Measurements from ENCODE around the gene GJA9.
"Not testable (repeated sequence)": the region's sequence is repeated elsewhere in the genome, so short reads cannot be mapped to it uniquely, and the experiment has no call there.

GJA9 gene

DNA sequence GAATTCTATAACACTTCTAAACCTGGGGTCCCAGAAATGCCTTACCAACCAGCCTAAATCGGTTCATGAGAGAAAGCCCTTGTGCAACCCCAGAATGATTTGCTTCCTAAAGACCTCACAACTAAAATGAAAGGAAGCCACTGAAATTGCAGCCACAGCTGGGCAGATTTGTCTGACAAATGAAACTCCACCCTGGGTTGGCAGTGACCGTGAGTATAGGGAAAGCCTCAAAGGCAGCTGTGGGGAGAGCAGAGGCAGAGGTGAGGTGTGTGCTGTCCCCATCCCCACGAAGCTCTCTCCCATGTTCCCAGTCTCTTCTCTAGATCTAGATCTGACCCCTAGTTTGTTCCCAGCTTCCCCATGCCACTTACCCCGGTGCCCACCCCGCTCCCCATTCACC is 37.2 kb upstream of the GJA9 start:
- TF ChIP-seq, protein P1, sequence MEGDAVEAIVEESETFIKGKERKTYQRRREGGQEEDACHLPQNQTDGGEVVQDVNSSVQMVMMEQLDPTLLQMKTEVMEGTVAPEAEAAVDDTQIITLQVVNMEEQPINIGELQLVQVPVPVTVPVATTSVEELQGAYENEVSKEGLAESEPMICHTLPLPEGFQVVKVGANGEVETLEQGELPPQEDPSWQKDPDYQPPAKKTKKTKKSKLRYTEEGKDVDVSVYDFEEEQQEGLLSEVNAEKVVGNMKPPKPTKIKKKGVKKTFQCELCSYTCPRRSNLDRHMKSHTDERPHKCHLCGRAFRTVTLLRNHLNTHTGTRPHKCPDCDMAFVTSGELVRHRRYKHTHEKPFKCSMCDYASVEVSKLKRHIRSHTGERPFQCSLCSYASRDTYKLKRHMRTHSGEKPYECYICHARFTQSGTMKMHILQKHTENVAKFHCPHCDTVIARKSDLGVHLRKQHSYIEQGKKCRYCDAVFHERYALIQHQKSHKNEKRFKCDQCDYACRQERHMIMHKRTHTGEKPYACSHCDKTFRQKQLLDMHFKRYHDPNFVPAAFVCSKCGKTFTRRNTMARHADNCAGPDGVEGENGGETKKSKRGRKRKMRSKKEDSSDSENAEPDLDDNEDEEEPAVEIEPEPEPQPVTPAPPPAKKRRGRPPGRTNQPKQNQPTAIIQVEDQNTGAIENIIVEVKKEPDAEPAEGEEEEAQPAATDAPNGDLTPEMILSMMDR (conservative IDR thresholded peaks at IDR 0.05; ENCODE audit: control insufficient read depth, insufficient read depth, low read depth, low read length): no peak
- DNase-seq (ENCODE audit: low read depth): no peak
- H3K4me3 ChIP-seq (ENCODE audit: control insufficient read depth, low read depth, low read length): no peak overlapping the region

DNA sequence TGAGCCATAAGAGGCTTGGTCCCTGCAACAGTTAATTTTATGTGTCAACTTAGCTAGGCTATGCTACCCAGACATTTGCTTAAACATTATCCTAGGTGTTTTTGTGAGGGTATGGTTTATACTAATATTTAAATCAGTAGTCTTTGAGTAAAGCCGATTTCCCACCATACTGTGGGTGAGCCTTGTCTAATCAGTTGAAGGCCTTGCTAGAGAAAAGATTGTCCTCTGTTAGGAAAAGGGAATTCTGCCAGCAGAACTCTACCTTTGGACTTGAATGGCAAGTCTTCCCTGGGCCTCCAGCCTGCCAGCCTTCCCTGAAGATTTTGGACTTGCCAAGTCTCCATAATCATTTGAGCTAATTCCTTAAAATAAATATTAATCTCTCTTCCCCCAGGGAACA is 36.4 kb upstream of the GJA9 start:
- no peak overlapping the region for H3K4me3 ChIP-seq (ENCODE audit: control insufficient read depth, low read depth, low read length)
- TF ChIP-seq, protein P1 (conservative IDR thresholded peaks at IDR 0.05; ENCODE audit: control insufficient read depth, insufficient read depth, low read depth, low read length): no peak
- no peak for DNase-seq (ENCODE audit: low read depth)

DNA sequence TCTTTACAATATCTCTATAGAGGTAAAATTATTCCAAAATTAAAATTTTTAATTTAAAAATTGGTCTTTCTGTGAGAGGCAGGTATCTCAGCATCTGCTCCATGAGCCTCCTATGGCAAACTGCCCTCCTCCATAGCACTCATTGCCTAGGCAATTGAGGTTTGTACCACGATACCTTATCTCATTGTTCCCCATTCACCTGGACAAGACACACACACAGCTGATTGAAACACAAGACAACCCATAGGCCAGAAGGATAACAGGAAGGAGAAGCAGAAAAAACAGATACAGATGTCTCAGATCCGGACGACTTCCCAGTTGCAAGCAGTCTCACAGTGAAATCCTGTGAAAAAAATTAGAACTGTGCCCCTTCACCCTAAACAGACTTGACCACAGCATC is 36.0 kb upstream of the GJA9 start:
- TF ChIP-seq, protein P1 (conservative IDR thresholded peaks at IDR 0.05; ENCODE audit: control insufficient read depth, insufficient read depth, low read depth, low read length): no peak
- no peak for DNase-seq (ENCODE audit: low read depth)
- H3K4me3 ChIP-seq (ENCODE audit: control insufficient read depth, low read depth, low read length): no peak overlapping the region

DNA sequence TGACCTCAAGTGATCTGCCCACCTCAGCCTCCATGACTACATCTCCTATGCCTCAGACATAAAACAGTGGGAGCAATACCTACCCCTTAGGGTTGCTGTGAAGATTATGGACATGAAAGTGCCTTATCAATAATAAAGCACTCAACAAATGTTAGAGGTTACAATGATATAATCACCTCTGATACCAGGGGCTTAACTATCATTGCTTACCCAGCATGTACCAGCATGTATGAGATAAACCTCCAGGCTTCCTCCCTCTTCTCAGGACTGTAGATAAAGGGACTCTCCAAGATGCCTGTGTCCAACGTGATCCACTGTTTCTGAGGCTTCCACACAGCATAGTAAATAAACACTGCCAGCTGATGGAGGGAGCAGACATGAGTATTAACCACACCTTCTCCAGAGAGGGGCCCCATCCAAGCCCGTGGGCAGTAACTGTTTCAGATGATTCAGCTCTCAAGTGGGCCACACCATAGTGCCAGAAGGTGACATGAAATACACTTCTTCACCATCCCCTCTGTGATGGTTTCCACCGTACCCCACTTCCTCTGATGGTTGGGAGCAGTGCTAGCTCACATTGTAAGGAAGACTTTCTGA is 34.1 kb upstream of the GJA9 start:
- TF ChIP-seq, protein P1 (conservative IDR thresholded peaks at IDR 0.05; ENCODE audit: control insufficient read depth, insufficient read depth, low read depth, low read length): no peak
- DNase-seq (ENCODE audit: low read depth): no peak
- no peak overlapping the region for H3K4me3 ChIP-seq (ENCODE audit: control insufficient read depth, low read depth, low read length)

DNA sequence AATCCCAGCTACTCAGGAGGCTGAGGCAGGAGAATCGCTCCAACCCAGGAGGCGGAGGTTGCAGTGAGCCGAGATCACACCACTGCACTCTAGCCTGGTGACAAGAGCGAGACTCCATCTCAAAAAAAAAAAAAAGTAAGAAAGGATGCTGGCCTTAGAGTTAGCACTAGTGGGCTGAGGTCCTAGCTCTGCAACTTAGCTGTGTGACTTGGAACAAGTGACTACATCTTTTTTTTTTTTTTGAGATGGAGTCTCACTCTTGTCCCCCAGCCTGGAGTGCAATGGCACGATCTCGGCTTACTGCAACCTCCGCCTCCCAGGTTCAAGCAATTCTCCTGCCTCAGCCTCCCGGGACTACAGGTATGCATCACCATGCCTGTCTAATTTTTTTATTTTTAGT is 33.5 kb upstream of the GJA9 start:
- not testable (repeated sequence) for H3K4me3 ChIP-seq (ENCODE audit: control insufficient read depth, low read depth, low read length); DNase-seq (ENCODE audit: low read depth)

DNA sequence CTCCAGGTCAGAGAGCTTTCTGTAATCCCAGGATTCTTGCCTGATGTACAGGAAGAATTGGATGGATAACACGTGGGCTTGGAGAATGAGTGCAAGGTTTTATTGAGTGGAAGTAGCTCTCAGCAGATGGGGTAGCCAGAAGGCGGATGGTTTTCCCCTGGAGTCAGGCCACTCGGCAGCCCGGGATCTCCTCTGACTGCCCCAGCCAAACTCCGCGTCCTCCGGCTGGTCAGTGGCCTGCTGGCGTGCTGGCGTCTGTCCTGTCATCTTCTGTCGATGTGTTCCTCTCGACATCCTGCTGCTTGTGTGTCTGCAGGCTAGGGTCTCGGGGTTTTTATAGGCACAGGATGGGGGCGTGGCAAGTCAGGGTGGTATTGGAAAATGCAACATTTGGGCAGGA is 27.4 kb upstream of the GJA9 start:
- TF ChIP-seq, protein P1 (conservative IDR thresholded peaks at IDR 0.05; ENCODE audit: control insufficient read depth, insufficient read depth, low read depth, low read length): no peak
- H3K4me3 ChIP-seq (ENCODE audit: control insufficient read depth, low read depth, low read length): no peak overlapping the region
- DNase-seq (ENCODE audit: low read depth): no peak

DNA sequence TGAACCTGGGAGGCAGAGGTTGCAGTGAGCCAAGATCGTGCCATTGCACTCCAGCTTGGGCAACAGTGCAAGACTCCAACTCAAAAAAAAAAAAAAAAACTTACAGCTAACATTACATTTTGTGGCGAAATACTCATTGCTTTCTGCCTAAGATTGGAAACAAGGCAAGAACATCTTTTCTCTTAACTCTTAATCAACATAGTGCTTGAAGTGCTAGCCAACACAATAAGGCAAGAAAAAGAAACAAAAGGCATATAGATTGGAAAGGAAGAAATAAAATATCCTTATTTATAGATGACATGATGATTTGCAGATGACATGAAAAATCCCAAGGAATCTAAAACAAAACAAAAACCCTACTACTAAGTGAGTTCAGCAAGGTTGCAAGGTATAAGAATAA is 24.6 kb upstream of the GJA9 start:
- no peak overlapping the region for H3K4me3 ChIP-seq (ENCODE audit: control insufficient read depth, low read depth, low read length)
- TF ChIP-seq, protein P1 (conservative IDR thresholded peaks at IDR 0.05; ENCODE audit: control insufficient read depth, insufficient read depth, low read depth, low read length): no peak
- DNase-seq (ENCODE audit: low read depth): no peak
